ENCODE results near the gene TIE1. TPM values are rescaled to one million over a fixed set of nuclear protein-coding genes. Genes with fewer than 3 reads are reported as not detected.

TIE1 gene
- total RNA-seq, 2 donors from 2014 or later = 23.7 to 25.7 TPM

DNA sequence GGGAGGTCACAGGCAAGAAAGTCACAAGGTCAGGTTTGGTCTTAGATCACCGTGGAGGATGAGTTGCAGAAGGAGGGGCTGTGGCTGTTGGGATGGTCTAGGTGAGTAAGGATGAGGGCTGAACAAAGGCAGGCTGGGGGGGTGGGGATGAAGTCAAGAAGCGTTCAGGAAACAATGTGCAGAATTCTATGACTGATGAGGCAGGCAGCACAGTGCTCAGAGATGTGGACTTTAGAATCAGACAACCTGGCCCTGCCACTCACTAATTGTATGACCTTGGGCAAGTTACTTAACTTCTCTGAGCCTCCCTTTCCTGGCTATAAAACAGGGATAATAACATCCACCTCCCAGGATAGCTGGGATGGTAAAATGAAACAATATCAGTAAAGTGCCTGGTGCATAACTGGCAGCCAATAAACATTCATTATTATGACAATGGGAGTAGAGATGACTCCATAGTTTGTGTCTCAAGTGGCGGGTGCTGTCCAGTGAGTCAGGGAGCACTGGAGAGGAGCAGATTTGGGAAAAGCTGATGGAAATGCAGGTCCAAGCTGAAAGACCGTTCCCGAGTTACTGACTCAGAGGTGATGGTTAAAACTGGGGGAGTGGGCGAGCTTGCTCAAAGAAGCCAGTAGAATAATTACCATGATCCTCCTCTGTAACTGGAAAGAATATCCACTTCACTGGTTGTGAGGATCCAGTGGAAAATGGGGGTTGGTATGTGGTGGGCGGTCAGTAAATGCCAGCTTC lies 2.1 kb downstream of the TIE1 start:
- Histone ChIP-seq H3K27me3 (replicated peaks; ENCODE audit: insufficient read depth) (no peaks in the 10 kb centered on the region), H3K36me3 (no peaks in the 10 kb centered on the region), H3K4me3 (no peak overlapping the region), H3K4me1 (ENCODE audit: control insufficient read depth in 1 of 2, low read depth in 2 of 2) (no peaks in the 10 kb centered on the region), H3K27ac (no peak overlapping the region), H3K9me3 (no peaks in the 10 kb centered on the region)
- DNase-seq (ENCODE audit: low spot score) (no peak), ATAC-seq (ENCODE audit: insufficient number of reproducible peaks, low FRiP score, low read depth) (no peak)
- TF ChIP-seq, protein P1, sequence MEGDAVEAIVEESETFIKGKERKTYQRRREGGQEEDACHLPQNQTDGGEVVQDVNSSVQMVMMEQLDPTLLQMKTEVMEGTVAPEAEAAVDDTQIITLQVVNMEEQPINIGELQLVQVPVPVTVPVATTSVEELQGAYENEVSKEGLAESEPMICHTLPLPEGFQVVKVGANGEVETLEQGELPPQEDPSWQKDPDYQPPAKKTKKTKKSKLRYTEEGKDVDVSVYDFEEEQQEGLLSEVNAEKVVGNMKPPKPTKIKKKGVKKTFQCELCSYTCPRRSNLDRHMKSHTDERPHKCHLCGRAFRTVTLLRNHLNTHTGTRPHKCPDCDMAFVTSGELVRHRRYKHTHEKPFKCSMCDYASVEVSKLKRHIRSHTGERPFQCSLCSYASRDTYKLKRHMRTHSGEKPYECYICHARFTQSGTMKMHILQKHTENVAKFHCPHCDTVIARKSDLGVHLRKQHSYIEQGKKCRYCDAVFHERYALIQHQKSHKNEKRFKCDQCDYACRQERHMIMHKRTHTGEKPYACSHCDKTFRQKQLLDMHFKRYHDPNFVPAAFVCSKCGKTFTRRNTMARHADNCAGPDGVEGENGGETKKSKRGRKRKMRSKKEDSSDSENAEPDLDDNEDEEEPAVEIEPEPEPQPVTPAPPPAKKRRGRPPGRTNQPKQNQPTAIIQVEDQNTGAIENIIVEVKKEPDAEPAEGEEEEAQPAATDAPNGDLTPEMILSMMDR (IDR thresholded peaks at IDR 0.05) = no peak

DNA sequence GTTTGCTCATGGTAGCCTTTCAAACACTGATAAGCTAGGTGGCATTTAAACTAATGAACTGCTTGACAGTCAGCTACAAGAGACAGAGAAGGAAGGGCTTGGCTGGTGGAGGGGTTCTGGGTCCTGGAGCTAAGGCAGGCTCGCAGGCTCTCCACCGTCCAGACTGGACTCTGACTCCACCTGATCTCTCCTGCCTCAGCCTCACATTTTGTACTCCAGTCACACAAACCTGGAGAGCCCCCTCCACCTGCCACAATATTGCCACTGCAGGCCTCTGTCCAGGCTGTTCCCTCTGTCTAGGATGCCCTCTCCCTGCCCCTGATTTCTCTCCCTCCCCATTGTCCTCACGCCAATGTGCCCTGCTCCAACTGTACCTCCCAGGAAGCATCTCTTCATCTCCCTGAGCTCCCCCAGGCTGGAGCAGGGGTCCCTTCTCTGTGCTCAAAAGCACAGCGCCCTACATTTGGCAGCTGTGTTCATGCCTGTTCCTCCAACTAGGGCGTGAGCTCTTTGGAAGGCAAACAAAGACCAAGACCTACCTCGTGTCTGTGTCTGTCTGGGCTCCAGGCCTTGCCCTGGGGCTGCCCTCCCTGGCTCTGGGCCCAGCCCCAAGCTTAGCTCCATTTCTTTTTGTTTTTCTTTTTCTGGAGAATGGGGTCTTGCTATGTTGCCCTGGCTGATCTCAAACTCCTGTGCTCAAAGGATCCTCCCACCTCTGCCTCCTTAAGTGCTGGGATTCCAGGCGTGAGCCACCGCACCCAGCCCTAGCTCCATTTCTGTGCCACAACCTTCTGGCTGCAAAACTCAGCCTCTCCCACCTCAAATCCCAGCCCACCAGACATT lies 2.9 kb downstream of the TIE1 start:
- no peak overlapping the region for H3K27ac ChIP-seq
- no peaks in the 10 kb centered on the region for H3K36me3 ChIP-seq
- DNase-seq (ENCODE audit: low spot score) (no peak), ATAC-seq (ENCODE audit: insufficient number of reproducible peaks, low FRiP score, low read depth) (no peak)
- H3K9me3 ChIP-seq = no peaks in the 10 kb centered on the region
- no peak overlapping the region for H3K4me3 ChIP-seq
- TF ChIP-seq, protein P1 (IDR thresholded peaks at IDR 0.05) = no peak
- no peaks in the 10 kb centered on the region for H3K27me3 ChIP-seq (replicated peaks; ENCODE audit: insufficient read depth)
- no peaks in the 10 kb centered on the region for H3K4me1 ChIP-seq (ENCODE audit: control insufficient read depth in 1 of 2, low read depth in 2 of 2)

- TF ChIP-seq, protein P1 (IDR thresholded peaks at IDR 0.05) = no peak
Measured at GRCh38 chr1:43304314-43304681, 3.5 kb downstream of the TIE1 start.

DNA sequence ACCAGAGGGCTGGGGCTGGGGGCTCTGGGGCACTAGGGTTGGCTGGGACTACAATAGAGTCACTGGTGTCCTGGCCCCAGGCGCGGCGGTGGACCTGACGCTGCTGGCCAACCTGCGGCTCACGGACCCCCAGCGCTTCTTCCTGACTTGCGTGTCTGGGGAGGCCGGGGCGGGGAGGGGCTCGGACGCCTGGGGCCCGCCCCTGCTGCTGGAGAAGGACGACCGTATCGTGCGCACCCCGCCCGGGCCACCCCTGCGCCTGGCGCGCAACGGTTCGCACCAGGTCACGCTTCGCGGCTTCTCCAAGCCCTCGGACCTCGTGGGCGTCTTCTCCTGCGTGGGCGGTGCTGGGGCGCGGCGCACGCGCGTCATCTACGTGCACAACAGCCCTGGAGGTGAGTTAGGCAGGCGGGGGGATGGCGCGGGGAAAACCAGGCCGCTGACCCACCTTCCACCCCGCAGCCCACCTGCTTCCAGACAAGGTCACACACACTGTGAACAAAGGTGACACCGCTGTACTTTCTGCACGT lies 4.1 kb downstream of the TIE1 start:
- TF ChIP-seq, protein P1 (IDR thresholded peaks at IDR 0.05) = no peak
- H3K27me3 ChIP-seq (replicated peaks; ENCODE audit: insufficient read depth) = no peaks in the 10 kb centered on the region
- ATAC-seq (ENCODE audit: insufficient number of reproducible peaks, low FRiP score, low read depth) = no peak
- H3K4me1 ChIP-seq (ENCODE audit: control insufficient read depth in 1 of 2, low read depth in 2 of 2) = no peaks in the 10 kb centered on the region
- H3K36me3 ChIP-seq = no peaks in the 10 kb centered on the region
- no peak overlapping the region for H3K4me3 ChIP-seq
- DNase-seq (ENCODE audit: low spot score) = no peak
- H3K27ac ChIP-seq = no peak overlapping the region
- no peaks in the 10 kb centered on the region for H3K9me3 ChIP-seq

More at GRCh38 chr1:43304314-43304681, 3.5 kb downstream of the TIE1 start:
- no peaks in the 10 kb centered on the region for H3K4me1 ChIP-seq (ENCODE audit: control insufficient read depth in 1 of 2, low read depth in 2 of 2)
- H3K36me3 ChIP-seq = no peaks in the 10 kb centered on the region
- no peak overlapping the region for H3K27ac ChIP-seq
- no peak overlapping the region for H3K4me3 ChIP-seq
- no peaks in the 10 kb centered on the region for H3K9me3 ChIP-seq
- no peak for DNase-seq (ENCODE audit: low spot score)
- no peak for ATAC-seq (ENCODE audit: insufficient number of reproducible peaks, low FRiP score, low read depth)
- H3K27me3 ChIP-seq (replicated peaks; ENCODE audit: insufficient read depth) = no peaks in the 10 kb centered on the region

DNA sequence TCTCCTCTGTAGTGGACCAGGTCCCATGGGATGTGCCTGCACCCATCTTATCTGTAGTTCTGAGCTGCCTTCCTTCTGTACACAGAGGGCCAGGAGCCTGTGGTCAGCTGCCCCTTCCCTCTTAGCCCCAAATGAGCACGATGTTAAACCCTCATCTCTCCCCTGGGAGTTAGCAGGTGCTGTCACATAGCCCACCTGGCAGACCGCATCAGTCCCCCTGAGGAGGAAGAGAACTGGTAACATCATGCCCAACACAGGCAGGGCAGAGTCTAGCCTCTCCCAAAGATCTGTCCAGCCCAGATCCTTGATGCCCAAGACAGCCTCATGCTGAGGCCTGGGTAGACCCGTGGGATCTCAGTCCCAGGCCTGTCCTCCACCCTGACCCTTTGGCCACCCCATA lies 4.7 kb downstream of the TIE1 start:
- Histone ChIP-seq H3K9me3 (no peaks in the 10 kb centered on the region), H3K27me3 (replicated peaks; ENCODE audit: insufficient read depth) (no peaks in the 10 kb centered on the region), H3K36me3 (no peaks in the 10 kb centered on the region), H3K27ac (no peak overlapping the region), H3K4me1 (ENCODE audit: control insufficient read depth in 1 of 2, low read depth in 2 of 2) (no peaks in the 10 kb centered on the region), H3K4me3 (no peak overlapping the region)
- DNase-seq (ENCODE audit: low spot score) = no peak
- no peak for ATAC-seq (ENCODE audit: insufficient number of reproducible peaks, low FRiP score, low read depth)
- TF ChIP-seq, protein P1 (IDR thresholded peaks at IDR 0.05) = no peak
